Esophagus squamous epithelium (tissue), 5 donors: ENCODE data around the gene AP3D1. TPM values are rescaled to one million over a fixed set of nuclear protein-coding genes. Genes with fewer than 3 reads are reported as not detected.

Experiments
- DNase-seq: peaks from one replicate; lab custom pipeline; 2025; lab: John Stamatoyannopoulos, UW
- H3K27ac ChIP-seq, 4 donors: fragments of 200-600 bp; sonication (generic); one replicate each; pipeline ENCODE4 v1.5.1; 2016 to 2019; ENCODE audit warnings: mild to moderate bottlenecking in 1 of 4
- H3K27me3 ChIP-seq, 4 donors: fragments of 200-600 bp; sonication (generic); 1 replicate in 3 of 4; 2 replicates in 1 of 4; pipeline versions ENCODE4 v1.5.1 to v1.6.0; 2017 to 2021; ENCODE audit warnings: antibody characterized with exemption in 1 of 4
- H3K36me3 ChIP-seq, 3 donors: fragments of 200-600 bp; sonication (generic); one replicate each; pipeline ENCODE4 v1.5.1; 2016 to 2019
- H3K4me1 ChIP-seq, 3 donors: fragments of 200-600 bp; sonication (generic); one replicate each; pipeline ENCODE4 v1.5.1; 2017 to 2019
- H3K4me3 ChIP-seq, 4 donors: fragments of 200-600 bp; sonication (generic); 1 replicate in 3 of 4; 2 replicates in 1 of 4; pipeline ENCODE4 v1.5.1; 2016 to 2019; ENCODE audit warnings: mild to moderate bottlenecking in 2 of 4, moderate library complexity in 1 of 4
- H3K9me3 ChIP-seq, 3 donors: fragments of 200-600 bp; sonication (generic); one replicate each; pipeline ENCODE4 v1.5.1; 2016 to 2019
- CTCF ChIP-seq, 6 experiments: fragments of 450-650 bp in 4 of 6; fragments of 200-600 bp in 2 of 6; sonication (generic) in 2 of 6; IDR thresholded peaks; one replicate each; pipeline ENCODE4 v1.5.1; 2016 to 2019; ENCODE audit warnings: antibody characterized with exemption in 6 of 6, mild to moderate bottlenecking in 4 of 6, moderate library complexity in 4 of 6
- POLR2A ChIP-seq, 4 donors: fragments of 450-650 bp; IDR thresholded peaks; one replicate each; pipeline ENCODE4 v1.6.1; 2017; ENCODE audit warnings: antibody characterized with exemption in 4 of 4, mild to moderate bottlenecking in 4 of 4, moderate library complexity in 3 of 4
- WGBS, 2 donors: methylation state at CpG; one replicate each; pipeline ENCODE4 v1.1.5; 2018; 5-methylcytosine and 5-hydroxymethylcytosine counted together
- intact Hi-C: fragments of 100-400 bp; cut with DNase I; formaldehyde crosslinking; loops from one replicate; pipeline ENCODE4 v1.15.0; 2022
- total RNA-seq, 4 donors: library from RNA; depleted of rRNA; stranded (reverse); fragments of >200 nt; gene quantifications; one replicate each; pipeline ENCODE4 v1.1.0, GENCODE V29; 2016
- donor health status: DM: yes; HTN: yes; CAD: no.

The AP3D1 gene
- total RNA-seq, 4 donors from 2014 or later, result 47.7 to 99.9 (median 71.8) TPM

- Histone ChIP-seq H3K27me3 (no peaks in the 10 kb centered on the region), H3K4me3 (no peak overlapping the region), H3K9me3 (no peaks in the 10 kb centered on the region), H3K27ac (peak overlapping the region in 3 of 4 donors; percentile 21 to 87 (median 25)), H3K4me1 (peaks cover 54 to 82% (median 62%) of the 10 kb centered on the region in 3 donors), H3K36me3 (peaks cover 0 to 15% (median 0%) of the 10 kb centered on the region in 3 donors)
- no peak for DNase-seq
- TF ChIP-seq CTCF (IDR thresholded peaks at IDR 0.05), result peak in 1 of 6 experiments; percentile 6
- no peak for TF ChIP-seq POLR2A (IDR thresholded peaks at IDR 0.05)
- intact Hi-C loops, result no loop called here
- 64 to 69% methylated on average over 2 to 8 of the region's 27 CpGs for WGBS, 2 donors
Measured at GRCh38 chr19:2171349-2172145, 20.2 kb upstream of the AP3D1 start.

- DNase-seq, result no peak
- TF ChIP-seq POLR2A (IDR thresholded peaks at IDR 0.05) (no peak), CTCF (IDR thresholded peaks at IDR 0.05) (no peak)
- no peaks in the 10 kb centered on the region for H3K27me3 ChIP-seq
- H3K36me3 ChIP-seq, result peaks cover 0 to 14% (median 0%) of the 10 kb centered on the region in 3 donors
- H3K9me3 ChIP-seq, result no peaks in the 10 kb centered on the region
- intact Hi-C loops, result no loop called here
- 46 to 81% methylated on average over 3 to 4 of the region's 5 CpGs for WGBS, 2 donors
- peak overlapping the region in 3 of 4 donors; percentile 21 to 87 (median 25) for H3K27ac ChIP-seq
- H3K4me3 ChIP-seq, result no peak overlapping the region
- H3K4me1 ChIP-seq, result peaks cover 58 to 82% (median 62%) of the 10 kb centered on the region in 3 donors
Measured at GRCh38 chr19:2170987-2171348, 19.6 kb upstream of the AP3D1 start.

GRCh38 chr19:2170219-2170618 lies 18.9 kb upstream of the AP3D1 start:
- Histone ChIP-seq H3K4me1 (peaks cover 59 to 82% (median 62%) of the 10 kb centered on the region in 3 donors), H3K36me3 (peaks cover 0 to 14% (median 0%) of the 10 kb centered on the region in 3 donors), H3K4me3 (no peak overlapping the region), H3K27ac (peak overlapping the region in 2 of 4 donors; percentile 87 to 94), H3K27me3 (no peaks in the 10 kb centered on the region), H3K9me3 (no peaks in the 10 kb centered on the region)
- 58 to 80% methylated on average over 12 of the region's 12 CpGs for WGBS, 2 donors
- DNase-seq, result no peak
- TF ChIP-seq CTCF (IDR thresholded peaks at IDR 0.05) (no peak), POLR2A (IDR thresholded peaks at IDR 0.05) (no peak)
- intact Hi-C loops, result no loop called here

- peak; percentile 74 for DNase-seq
- H3K27ac ChIP-seq, result peak overlapping the region; percentile 80 to 94 (median 90)
- no peaks in the 10 kb centered on the region for H3K9me3 ChIP-seq
- WGBS, 2 donors, result 18 to 26% methylated on average over 12 to 15 of the region's 24 CpGs
- peaks cover 59 to 88% (median 65%) of the 10 kb centered on the region in 3 donors for H3K4me1 ChIP-seq
- peaks cover 0 to 9% (median 0%) of the 10 kb centered on the region in 3 donors for H3K36me3 ChIP-seq
- peak overlapping the region in 2 of 4 donors; percentile 15 to 38 for H3K4me3 ChIP-seq
- H3K27me3 ChIP-seq, result no peaks in the 10 kb centered on the region
- no peak for TF ChIP-seq CTCF (IDR thresholded peaks at IDR 0.05)
- TF ChIP-seq POLR2A (IDR thresholded peaks at IDR 0.05), result peak in 1 of 4 donors; percentile 50
- intact Hi-C loops, result no loop called here
Measured at GRCh38 chr19:2168619-2169424, 17.5 kb upstream of the AP3D1 start.
